IPS DF 6.9 (cell line): ENCODE data around the gene LOXL3.

Experiments used
- DNase-seq: peaks from one replicate; pipeline ENCODE4 v3.0.0-alpha.2; 2013; ENCODE audit warnings: low read depth, low spot score
- H3K27ac ChIP-seq: one replicate; pipeline ENCODE4 v1.5.1; 2013; ENCODE audit warnings: low read length, control low read depth
- H3K27me3 ChIP-seq: 2 replicates; pipeline ENCODE4 v1.6.1; 2013; ENCODE audit warnings: mild to moderate bottlenecking, low read length; ENCODE audit not compliant: control insufficient read depth, insufficient read depth
- H3K36me3 ChIP-seq: 2 replicates; pipeline ENCODE4 v1.6.1; 2013; ENCODE audit warnings: low read length; ENCODE audit not compliant: control insufficient read depth, insufficient read depth
- H3K4me1 ChIP-seq: 2 replicates; pipeline ENCODE4 v1.6.1; 2013; ENCODE audit warnings: low read length; ENCODE audit not compliant: control insufficient read depth, insufficient read depth
- H3K4me3 ChIP-seq: 2 replicates; pipeline ENCODE4 v1.5.1; 2013; ENCODE audit warnings: mild to moderate bottlenecking, low read length
- H3K9me3 ChIP-seq: 2 replicates; pipeline ENCODE4 v1.6.1; 2013; ENCODE audit warnings: low read length, inconsistent platforms; ENCODE audit not compliant: control insufficient read depth, insufficient read depth
- WGBS: extraction: QIAGEN DNeasy Blood & Tissue Kit; methylation state at CpG from one replicate; pipeline ENCODE4 v1.1.7; 2013; ENCODE audit warnings: mixed read lengths, missing lambda C conversion rate; ENCODE audit not compliant: insufficient read length, insufficient coverage; 5-methylcytosine and 5-hydroxymethylcytosine counted together

Gene LOXL3

GRCh38 chr2:74559912-74560311 is 6.2 kb upstream of the LOXL3 start:
- no peak overlapping the region for H3K27ac ChIP-seq
- DNase-seq, result no peak
- no peak overlapping the region for H3K4me3 ChIP-seq
- peaks cover 3% of the 10 kb centered on the region; the same call in 1 of the 2 replicates for H3K27me3 ChIP-seq
- peaks cover 5% of the 10 kb centered on the region; the same call in 1 of the 2 replicates for H3K4me1 ChIP-seq
- H3K36me3 ChIP-seq, result peaks cover 3% of the 10 kb centered on the region; the same call in 1 of the 2 replicates
- no peaks in the 10 kb centered on the region for H3K9me3 ChIP-seq
- no CpG with 5 or more reads among the region's 5 CpGs for whole genome bisulfite sequencing

- Histone ChIP-seq H3K27ac (no peak overlapping the region), H3K36me3 (no peaks in the 10 kb centered on the region), H3K4me1 (peaks cover 5% of the 10 kb centered on the region; the same call in 1 of the 2 replicates), H3K9me3 (no peaks in the 10 kb centered on the region), H3K27me3 (peaks cover 3% of the 10 kb centered on the region; the same call in 1 of the 2 replicates), H3K4me3 (no peak overlapping the region)
- no peak for DNase-seq
- no CpG with 5 or more reads among the region's 7 CpGs for WGBS
Measured at GRCh38 chr2:74558284-74559230, 4.8 kb upstream of the LOXL3 start.

- no peak for DNase-seq
- no peaks in the 10 kb centered on the region for H3K9me3 ChIP-seq
- H3K4me3 ChIP-seq, result no peak overlapping the region
- WGBS, result no CpG with 5 or more reads among the region's 6 CpGs
- H3K36me3 ChIP-seq, result no peaks in the 10 kb centered on the region
- peaks cover 5% of the 10 kb centered on the region; the same call in 1 of the 2 replicates for H3K4me1 ChIP-seq
- H3K27ac ChIP-seq, result no peak overlapping the region
- H3K27me3 ChIP-seq, result peaks cover 3% of the 10 kb centered on the region; the same call in 1 of the 2 replicates
Measured at GRCh38 chr2:74556831-74557370, 3.2 kb upstream of the LOXL3 start.

- no CpG with 5 or more reads among the region's 14 CpGs for WGBS
- H3K27me3 ChIP-seq, result peaks cover 3% of the 10 kb centered on the region; the same call in 1 of the 2 replicates
- no peaks in the 10 kb centered on the region for H3K9me3 ChIP-seq
- no peaks in the 10 kb centered on the region for H3K36me3 ChIP-seq
- H3K27ac ChIP-seq, result no peak overlapping the region
- H3K4me1 ChIP-seq, result peaks cover 5% of the 10 kb centered on the region; the same call in 1 of the 2 replicates
- no peak overlapping the region for H3K4me3 ChIP-seq
- no peak for DNase-seq
Measured at GRCh38 chr2:74556159-74556558, 2.4 kb upstream of the LOXL3 start.

- Histone ChIP-seq H3K27me3 (peaks cover 3% of the 10 kb centered on the region; the same call in 1 of the 2 replicates), H3K9me3 (no peaks in the 10 kb centered on the region), H3K36me3 (no peaks in the 10 kb centered on the region), H3K27ac (no peak overlapping the region), H3K4me3 (peak overlapping the region; percentile 80; the same call in 1 of the 2 replicates), H3K4me1 (peaks cover 5% of the 10 kb centered on the region; the same call in 1 of the 2 replicates)
- DNase-seq, result no peak
- WGBS, result no CpG with 5 or more reads among the region's 17 CpGs
Measured at GRCh38 chr2:74555610-74556103, 1.9 kb upstream of the LOXL3 start.

- Histone ChIP-seq H3K4me1 (peaks cover 4% of the 10 kb centered on the region; the same call in 1 of the 2 replicates), H3K27me3 (peaks cover 5% of the 10 kb centered on the region; the same call in 1 of the 2 replicates), H3K4me3 (peak overlapping the region; percentile 80), H3K36me3 (no peaks in the 10 kb centered on the region), H3K27ac (no peak overlapping the region), H3K9me3 (no peaks in the 10 kb centered on the region)
- DNase-seq, result no peak
- no CpG with 5 or more reads among the region's 58 CpGs for WGBS
Measured at GRCh38 chr2:74554820-74555531, 1.2 kb upstream of the LOXL3 start.

- H3K36me3 ChIP-seq, result no peaks in the 10 kb centered on the region
- H3K4me3 ChIP-seq, result peak overlapping the region; percentile 80; the same call in 1 of the 2 replicates
- H3K9me3 ChIP-seq, result no peaks in the 10 kb centered on the region
- no peak for DNase-seq
- no peak overlapping the region for H3K27ac ChIP-seq
- WGBS, result no CpG with 5 or more reads among the region's 27 CpGs
- peaks cover 5% of the 10 kb centered on the region; the same call in 1 of the 2 replicates for H3K27me3 ChIP-seq
- peaks cover 4% of the 10 kb centered on the region for H3K4me1 ChIP-seq
Measured at GRCh38 chr2:74552914-74553811, 579 bp downstream of the LOXL3 start.

- H3K4me3 ChIP-seq, result no peak overlapping the region
Measured at GRCh38 chr2:74551942-74552913, 1.5 kb downstream of the LOXL3 start.

GRCh38 chr2:74551530-74551929 is 2.2 kb downstream of the LOXL3 start:
- peaks cover 4% of the 10 kb centered on the region for H3K4me1 ChIP-seq
- no peaks in the 10 kb centered on the region for H3K36me3 ChIP-seq
- peaks cover 7% of the 10 kb centered on the region; the same call in 1 of the 2 replicates for H3K27me3 ChIP-seq
- DNase-seq, result no peak
- H3K27ac ChIP-seq, result no peak overlapping the region
- H3K9me3 ChIP-seq, result no peaks in the 10 kb centered on the region
- H3K4me3 ChIP-seq, result no peak overlapping the region

More at GRCh38 chr2:74551942-74552913, 1.5 kb downstream of the LOXL3 start:
- no peak overlapping the region for H3K27ac ChIP-seq
- no CpG with 5 or more reads among the region's 21 CpGs for WGBS
- no peaks in the 10 kb centered on the region for H3K9me3 ChIP-seq
- H3K4me1 ChIP-seq, result peaks cover 4% of the 10 kb centered on the region
- no peak for DNase-seq
- peaks cover 7% of the 10 kb centered on the region; the same call in 1 of the 2 replicates for H3K27me3 ChIP-seq
- H3K36me3 ChIP-seq, result no peaks in the 10 kb centered on the region
